ENCODE results near the gene RAB10. TPM values are rescaled to one million over a fixed set of nuclear protein-coding genes. Genes with fewer than 3 reads are reported as not detected.

The RAB10 gene
- total and polyA plus RNA-seq, 9 of the 15 experiments (the other 6 are each of a cell fraction or from before 2014, with no cell fraction given): 25.1 to 214 (median 157) TPM

DNA sequence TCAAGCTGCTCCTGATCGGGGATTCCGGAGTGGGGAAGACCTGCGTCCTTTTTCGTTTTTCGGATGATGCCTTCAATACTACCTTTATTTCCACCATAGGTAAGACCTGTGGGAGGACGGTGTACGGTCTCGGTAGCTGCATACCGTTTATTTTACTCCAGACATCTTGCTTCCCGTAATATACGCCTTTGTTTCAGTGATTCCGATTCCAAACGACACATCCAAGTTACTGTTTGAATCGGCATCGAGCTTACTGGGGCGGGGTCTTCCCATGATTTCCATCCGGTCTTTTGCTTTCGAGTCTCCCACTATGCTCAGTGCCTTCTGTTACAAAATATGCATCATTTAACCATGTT lies 731 bp downstream of the RAB10 start:
- Histone ChIP-seq H3K27me3 (ENCODE audit: control insufficient read depth in 2 of 2, insufficient read depth in 2 of 2, low read length in 2 of 2) (no peaks in the 10 kb centered on the region; a peak in 1 of 5 replicates), H3K4me3 (peak overlapping the region; percentile 85), H4K20me1 (replicated peaks; ENCODE audit: control insufficient read depth, insufficient read depth, low read length) (peaks cover 28% of the 10 kb centered on the region), H3K27ac (ENCODE audit: extremely low read depth, low read depth, low read length) (peak overlapping the region; percentile 97), H3K4me2 (ENCODE audit: insufficient read depth, low read length) (peak overlapping the region; percentile 98), H3K9me3 (replicated peaks; ENCODE audit: control insufficient read depth, insufficient read depth, low read depth, low read length) (no peaks in the 10 kb centered on the region), H3K9me1 (ENCODE audit: control insufficient read depth, insufficient read depth, low read length) (no peaks in the 10 kb centered on the region), H3K79me2 (ENCODE audit: control insufficient read depth, insufficient read depth, low read length) (peaks cover 69% of the 10 kb centered on the region), H3K9ac (ENCODE audit: insufficient read depth in 1 of 2, low read depth in 2 of 2, low read length in 2 of 2) (peak overlapping the region; percentile 92 to 98), H2AFZ (ENCODE audit: low read depth, low read length) (peak overlapping the region; percentile 95), H3K36me3 (ENCODE audit: control insufficient read depth, insufficient read depth, low read length) (peaks cover 28% of the 10 kb centered on the region), H3K4me1 (replicated peaks in 1 of 2; ENCODE audit: control insufficient read depth in 2 of 2, insufficient read depth in 2 of 2, low read length in 2 of 2) (peaks cover 8 to 25% of the 10 kb centered on the region in 2 experiments; a peak in 4 of 5 replicates)
- TF ChIP-seq CHD1 (IDR thresholded peaks at IDR 0.05; ENCODE audit: low read length) (peak; percentile 64), HDGF (IDR thresholded peaks at IDR 0.05) (no peak), POLR2B (IDR thresholded peaks at IDR 0.05; ENCODE audit: low read depth, partially characterized antibody) (no peak), LCOR (CRISPR knock-in tag; IDR thresholded peaks at IDR 0.05) (no peak), KDM5B (IDR thresholded peaks at IDR 0.05; ENCODE audit: insufficient replicate concordance, low read depth, low read length) (peak; percentile 16), GTF2E2 (tag; IDR thresholded peaks at IDR 0.05) (peak; percentile 54; the same call in 1 of the 2 replicates), ZNF431 (CRISPR knock-in tag; IDR thresholded peaks at IDR 0.05) (0 out of 2 replicates have a peak, but pooled peaks have one; percentile 3), CEBPG (CRISPR knock-in tag; IDR thresholded peaks at IDR 0.05) (no peak), CEBPG (tag; conservative IDR thresholded peaks at IDR 0.05 in 1 of 2, IDR thresholded peaks at IDR 0.05 in 1 of 2) (no peak), RBBP5 (IDR thresholded peaks at IDR 0.05; ENCODE audit: borderline replicate concordance, insufficient read depth, low read length, poor library complexity, severe bottlenecking) (peak; percentile 0), SIN3A (IDR thresholded peaks at IDR 0.05; ENCODE audit: borderline replicate concordance in 2 of 2, control insufficient read depth in 1 of 2, low read depth in 2 of 2, low read length in 2 of 2) (peak in 1 of 2 experiments; percentile 34; a peak in 1 of 4 replicates), RB1 (IDR thresholded peaks at IDR 0.05; ENCODE audit: low read depth) (no peak), FOXJ2 (tag; IDR thresholded peaks at IDR 0.05) (no peak), LARP7 (IDR thresholded peaks at IDR 0.05) (no peak), SLC30A9 (CRISPR knock-in tag; IDR thresholded peaks at IDR 0.05) (no peak), SMAD1 (IDR thresholded peaks at IDR 0.05; ENCODE audit: low read depth, low read length, partially characterized antibody) (no peak), SMARCB1 (IDR thresholded peaks at IDR 0.05; ENCODE audit: insufficient read length, low read depth) (no peak), ZBTB17 (CRISPR knock-in tag; IDR thresholded peaks at IDR 0.05) (no peak), CHD2 (IDR thresholded peaks at IDR 0.05; ENCODE audit: low read depth, low read length) (no peak)
- TF ChIP-seq, protein P1, sequence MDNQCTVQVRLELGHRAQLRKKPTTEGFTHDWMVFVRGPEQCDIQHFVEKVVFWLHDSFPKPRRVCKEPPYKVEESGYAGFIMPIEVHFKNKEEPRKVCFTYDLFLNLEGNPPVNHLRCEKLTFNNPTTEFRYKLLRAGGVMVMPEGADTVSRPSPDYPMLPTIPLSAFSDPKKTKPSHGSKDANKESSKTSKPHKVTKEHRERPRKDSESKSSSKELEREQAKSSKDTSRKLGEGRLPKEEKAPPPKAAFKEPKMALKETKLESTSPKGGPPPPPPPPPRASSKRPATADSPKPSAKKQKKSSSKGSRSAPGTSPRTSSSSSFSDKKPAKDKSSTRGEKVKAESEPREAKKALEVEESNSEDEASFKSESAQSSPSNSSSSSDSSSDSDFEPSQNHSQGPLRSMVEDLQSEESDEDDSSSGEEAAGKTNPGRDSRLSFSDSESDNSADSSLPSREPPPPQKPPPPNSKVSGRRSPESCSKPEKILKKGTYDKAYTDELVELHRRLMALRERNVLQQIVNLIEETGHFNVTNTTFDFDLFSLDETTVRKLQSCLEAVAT (IDR thresholded peaks at IDR 0.05): peak in 1 of 2 experiments; percentile 7; a peak in 1 of 4 replicates
- intact Hi-C loops (cut with micrococcal nuclease) (loop anchor here (2.0 to 5.0 kb wide), 2 partner anchors 34 to 42 kb away; no protein-coding TSS in a partner anchor), in situ Hi-C loops (cut with MboI) (no loop called here)
- CTCF ChIA-PET (ENCODE audit: low intra/inter-chr PET ratio): no interaction called here
- peak; percentile 65 for FAIRE-seq
- POLR2A ChIA-PET: interaction anchor here (0.7 to 4.0 kb wide), 16 partner anchors 10 to 469 kb away, joined by 3 to 40 read pairs (median 4); partner anchors contain the start of gene KIF3C
- BruUV-seq (replicated peaks): no TSS peak
- peak; percentile 0; the same call in 1 of the 3 replicates for ATAC-seq
- DNase-seq (ENCODE audit: extremely low read depth in 1 of 4, low spot score in 3 of 4): peak in 1 of 4 experiments; percentile 38
- WGBS (ENCODE audit: insufficient coverage, low coverage, missing lambda C conversion rate): 1% methylated on average over 18 of the region's 18 CpGs
